ENCODE data around the gene PAQR8. TPM values are rescaled to one million over a fixed set of nuclear protein-coding genes. Genes with fewer than 3 reads are reported as not detected.
A peak's percentile ranks its signal among the peaks of the same experiment; 100 is the strongest.

Gene PAQR8
- total and polyA plus RNA-seq, 5 donors from 2014 or later: 5.4 to 18.5 (median 13.2) TPM

- Histone ChIP-seq H3K4me3 (ENCODE audit: low read depth, low read length) (no peak overlapping the region), H3K27ac (ENCODE audit: insufficient read depth, low read length, poor library complexity, severe bottlenecking) (no peak overlapping the region), H3K27me3 (ENCODE audit: control insufficient read depth, insufficient read depth, low read length) (peaks cover 2% of the 10 kb centered on the region), H3K36me3 (ENCODE audit: control insufficient read depth, insufficient read depth, low read length) (no peaks in the 10 kb centered on the region), H3K4me1 (ENCODE audit: control insufficient read depth, insufficient read depth, low read length, poor library complexity, severe bottlenecking) (peaks cover 7% of the 10 kb centered on the region), H3K9me3 (ENCODE audit: control insufficient read depth in 2 of 2, low read length in 2 of 2) (no peaks in the 10 kb centered on the region)
- no peak for ATAC-seq (ENCODE audit: low read depth in 2 of 2)
- H3K4me1 Mint-ChIP-seq: peaks cover 4 to 19% (median 9%) of the 10 kb centered on the region in 4 donors
- DNase-seq: no peak
- peak overlapping the region in 1 of 4 donors; percentile 50 for H3K4me3 Mint-ChIP-seq
- peaks cover 0 to 2% (median 0%) of the 10 kb centered on the region in 7 donors for H3K9me3 Mint-ChIP-seq
- H3K36me3 Mint-ChIP-seq: no peaks in the 10 kb centered on the region
- H3K27me3 Mint-ChIP-seq: peaks cover 15% of the 10 kb centered on the region
- H3K27ac Mint-ChIP-seq: no peak overlapping the region
Measured at GRCh38 chr6:52415917-52416628, 54.1 kb downstream of the PAQR8 start.

GRCh38 chr6:52416629-52417151, 54.7 kb downstream of the PAQR8 start:
- H3K9me3 ChIP-seq (ENCODE audit: control insufficient read depth in 2 of 2, low read length in 2 of 2): no peaks in the 10 kb centered on the region
- H3K4me3 ChIP-seq (ENCODE audit: low read depth, low read length): no peak overlapping the region
- H3K27ac ChIP-seq (ENCODE audit: insufficient read depth, low read length, poor library complexity, severe bottlenecking): no peak overlapping the region
- Mint-ChIP-seq H3K9me3 (peaks cover 0 to 2% (median 0%) of the 10 kb centered on the region in 7 donors), H3K27me3 (peaks cover 15% of the 10 kb centered on the region), H3K4me3 (peak overlapping the region in 1 of 4 donors; percentile 50), H3K4me1 (peaks cover 4 to 19% (median 9%) of the 10 kb centered on the region in 4 donors), H3K36me3 (no peaks in the 10 kb centered on the region), H3K27ac (no peak overlapping the region)
- peaks cover 2% of the 10 kb centered on the region for H3K27me3 ChIP-seq (ENCODE audit: control insufficient read depth, insufficient read depth, low read length)
- no peak for ATAC-seq (ENCODE audit: low read depth in 2 of 2)
- peaks cover 7% of the 10 kb centered on the region for H3K4me1 ChIP-seq (ENCODE audit: control insufficient read depth, insufficient read depth, low read length, poor library complexity, severe bottlenecking)
- no peaks in the 10 kb centered on the region for H3K36me3 ChIP-seq (ENCODE audit: control insufficient read depth, insufficient read depth, low read length)
- DNase-seq: peak; percentile 25 to 84 (median 72)

- DNase-seq: no peak
- Histone ChIP-seq H3K27me3 (ENCODE audit: control insufficient read depth, insufficient read depth, low read length) (peaks cover 2% of the 10 kb centered on the region), H3K4me1 (ENCODE audit: control insufficient read depth, insufficient read depth, low read length, poor library complexity, severe bottlenecking) (peaks cover 7% of the 10 kb centered on the region), H3K4me3 (ENCODE audit: low read depth, low read length) (no peak overlapping the region), H3K27ac (ENCODE audit: insufficient read depth, low read length, poor library complexity, severe bottlenecking) (no peak overlapping the region), H3K9me3 (ENCODE audit: control insufficient read depth in 2 of 2, low read length in 2 of 2) (no peaks in the 10 kb centered on the region), H3K36me3 (ENCODE audit: control insufficient read depth, insufficient read depth, low read length) (no peaks in the 10 kb centered on the region)
- ATAC-seq (ENCODE audit: low read depth in 2 of 2): no peak
- Mint-ChIP-seq H3K4me3 (peak overlapping the region in 1 of 4 donors; percentile 59), H3K27ac (peak overlapping the region in 1 of 3 donors; percentile 33), H3K36me3 (no peaks in the 10 kb centered on the region), H3K9me3 (peaks cover 0 to 2% (median 0%) of the 10 kb centered on the region in 7 donors), H3K4me1 (peaks cover 2 to 19% (median 9%) of the 10 kb centered on the region in 4 donors), H3K27me3 (peaks cover 15% of the 10 kb centered on the region)
Measured at GRCh38 chr6:52417675-52418111, 55.7 kb downstream of the PAQR8 start.

- H3K27me3 Mint-ChIP-seq: peaks cover 20% of the 10 kb centered on the region
- H3K27ac Mint-ChIP-seq: no peak overlapping the region
Measured at GRCh38 chr6:52418606-52419005, 56.7 kb downstream of the PAQR8 start.

GRCh38 chr6:52419809-52420667, 58.1 kb downstream of the PAQR8 start, which contains the start of gene EFHC1:
Gene EFHC1, plus strand, starts transcription at chr6:52420342. Its CDS starts 69 bp downstream, at chr6:52420411.
- H3K4me3 ChIP-seq (ENCODE audit: low read depth, low read length): peak within 1 kb of the TSS; percentile 91
- no peaks in the 10 kb centered on the region for H3K36me3 ChIP-seq (ENCODE audit: control insufficient read depth, insufficient read depth, low read length)
- no peaks in the 10 kb centered on the region for H3K36me3 Mint-ChIP-seq
- H3K4me3 Mint-ChIP-seq: no peak within 1 kb of the TSS
- ATAC-seq (ENCODE audit: low read depth in 2 of 2) (peak; percentile 90 to 94), DNase-seq (peak; percentile 97)
- H3K27ac ChIP-seq (ENCODE audit: insufficient read depth, low read length, poor library complexity, severe bottlenecking): peak within 1 kb of the TSS; percentile 66
- H3K27me3 Mint-ChIP-seq: peaks cover 19% of the 10 kb centered on the region
- no peaks in the 10 kb centered on the region for H3K9me3 ChIP-seq (ENCODE audit: control insufficient read depth in 2 of 2, low read length in 2 of 2)
- no peaks in the 10 kb centered on the region for H3K9me3 Mint-ChIP-seq
- H3K4me1 ChIP-seq (ENCODE audit: control insufficient read depth, insufficient read depth, low read length, poor library complexity, severe bottlenecking): peaks cover 7% of the 10 kb centered on the region
- H3K27me3 ChIP-seq (ENCODE audit: control insufficient read depth, insufficient read depth, low read length): peaks cover 4% of the 10 kb centered on the region
- H3K27ac Mint-ChIP-seq: peak within 1 kb of the TSS in 1 of 3 donors; percentile 69
- H3K4me1 Mint-ChIP-seq: peaks cover under 1 to 17% (median 9%) of the 10 kb centered on the region in 4 donors

More at GRCh38 chr6:52418606-52419005, 56.7 kb downstream of the PAQR8 start:
- Histone ChIP-seq H3K9me3 (ENCODE audit: control insufficient read depth in 2 of 2, low read length in 2 of 2) (no peaks in the 10 kb centered on the region), H3K4me1 (ENCODE audit: control insufficient read depth, insufficient read depth, low read length, poor library complexity, severe bottlenecking) (peaks cover 7% of the 10 kb centered on the region), H3K4me3 (ENCODE audit: low read depth, low read length) (no peak overlapping the region), H3K36me3 (ENCODE audit: control insufficient read depth, insufficient read depth, low read length) (no peaks in the 10 kb centered on the region), H3K27ac (ENCODE audit: insufficient read depth, low read length, poor library complexity, severe bottlenecking) (no peak overlapping the region), H3K27me3 (ENCODE audit: control insufficient read depth, insufficient read depth, low read length) (peaks cover 4% of the 10 kb centered on the region)
- no peaks in the 10 kb centered on the region for H3K36me3 Mint-ChIP-seq
- no peak for ATAC-seq (ENCODE audit: low read depth in 2 of 2)
- peak overlapping the region in 2 of 4 donors; percentile 19 to 58 for H3K4me3 Mint-ChIP-seq
- DNase-seq: no peak
- peaks cover 2 to 19% (median 9%) of the 10 kb centered on the region in 4 donors for H3K4me1 Mint-ChIP-seq
- H3K9me3 Mint-ChIP-seq: peaks cover 0 to 2% (median 0%) of the 10 kb centered on the region in 7 donors

- H3K27me3 ChIP-seq (ENCODE audit: control insufficient read depth, insufficient read depth, low read length): peaks cover 4% of the 10 kb centered on the region
- DNase-seq (no peak), ATAC-seq (ENCODE audit: low read depth in 2 of 2) (no peak)
- peaks cover 0 to 12% (median 7%) of the 10 kb centered on the region in 4 donors for H3K4me1 Mint-ChIP-seq
- H3K4me3 ChIP-seq (ENCODE audit: low read depth, low read length): peak overlapping the region; percentile 91
- H3K4me1 ChIP-seq (ENCODE audit: control insufficient read depth, insufficient read depth, low read length, poor library complexity, severe bottlenecking): peaks cover 7% of the 10 kb centered on the region
- H3K27ac Mint-ChIP-seq: no peak overlapping the region
- no peak overlapping the region for H3K4me3 Mint-ChIP-seq
- no peaks in the 10 kb centered on the region for H3K36me3 ChIP-seq (ENCODE audit: control insufficient read depth, insufficient read depth, low read length)
- peaks cover 12% of the 10 kb centered on the region for H3K27me3 Mint-ChIP-seq
- H3K36me3 Mint-ChIP-seq: no peaks in the 10 kb centered on the region
- peak overlapping the region; percentile 66 for H3K27ac ChIP-seq (ENCODE audit: insufficient read depth, low read length, poor library complexity, severe bottlenecking)
- H3K9me3 ChIP-seq (ENCODE audit: control insufficient read depth in 2 of 2, low read length in 2 of 2): no peaks in the 10 kb centered on the region
- H3K9me3 Mint-ChIP-seq: no peaks in the 10 kb centered on the region
Measured at GRCh38 chr6:52420668-52421358, 58.9 kb downstream of the PAQR8 start.

- Mint-ChIP-seq H3K27me3 (peaks cover 5% of the 10 kb centered on the region), H3K36me3 (no peaks in the 10 kb centered on the region), H3K9me3 (no peaks in the 10 kb centered on the region), H3K4me3 (no peak overlapping the region), H3K27ac (no peak overlapping the region), H3K4me1 (peaks cover 0 to 5% (median 2%) of the 10 kb centered on the region in 4 donors)
- Histone ChIP-seq H3K36me3 (ENCODE audit: control insufficient read depth, insufficient read depth, low read length) (no peaks in the 10 kb centered on the region), H3K27me3 (ENCODE audit: control insufficient read depth, insufficient read depth, low read length) (peaks cover 4% of the 10 kb centered on the region), H3K4me1 (ENCODE audit: control insufficient read depth, insufficient read depth, low read length, poor library complexity, severe bottlenecking) (peaks cover 7% of the 10 kb centered on the region), H3K9me3 (ENCODE audit: control insufficient read depth in 2 of 2, low read length in 2 of 2) (no peaks in the 10 kb centered on the region), H3K27ac (ENCODE audit: insufficient read depth, low read length, poor library complexity, severe bottlenecking) (no peak overlapping the region), H3K4me3 (ENCODE audit: low read depth, low read length) (no peak overlapping the region)
- no peak for ATAC-seq (ENCODE audit: low read depth in 2 of 2)
- DNase-seq: no peak
Measured at GRCh38 chr6:52422156-52422555, 60.2 kb downstream of the PAQR8 start.
